GM12892 (cell line): ENCODE data around the gene RUSF1.

ENCODE experiments used
- POLR2A ChIP-seq: IDR thresholded peaks from 2 replicates; pipeline ENCODE4 v1.6.1; 2011; ENCODE audit warnings: low read depth, low read length, control low read depth
- POLR2AphosphoS5 ChIP-seq: IDR thresholded peaks from 2 replicates; pipeline ENCODE4 v1.6.1; 2011; ENCODE audit warnings: low read depth, low read length, control low read depth
- TAF1 ChIP-seq: IDR thresholded peaks from 2 replicates; pipeline ENCODE4 v1.6.1; 2011; ENCODE audit warnings: low read depth, mild to moderate bottlenecking, control low read depth, low read length, borderline replicate concordance

DNA sequence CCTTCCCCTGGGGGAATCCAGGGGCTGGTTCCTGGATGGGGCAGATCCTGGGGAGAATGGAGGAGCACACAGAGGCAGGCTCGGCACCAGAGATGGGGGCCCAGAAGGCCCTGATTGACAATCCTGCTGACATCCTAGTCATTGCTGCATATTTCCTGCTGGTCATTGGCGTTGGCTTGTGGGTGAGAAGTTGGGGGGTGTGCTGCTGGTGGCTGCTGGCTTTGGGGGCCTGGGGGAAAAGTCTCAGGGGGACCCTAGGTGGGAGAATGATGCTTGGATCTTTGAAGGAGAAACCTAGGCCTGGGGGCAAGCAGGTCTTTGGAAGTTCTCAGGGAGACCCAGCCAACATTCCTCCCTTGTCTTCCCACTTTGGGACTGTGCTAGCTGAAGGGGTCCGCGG lies 25.1 kb downstream of the RUSF1 start, which contains the start of gene SLC5A2:
- TF ChIP-seq POLR2AphosphoS5, result no peak
- no peak for TF ChIP-seq TAF1
- no peak for TF ChIP-seq POLR2A
